Measurements from ENCODE around the gene KLHL30.

Gene KLHL30, protein sequence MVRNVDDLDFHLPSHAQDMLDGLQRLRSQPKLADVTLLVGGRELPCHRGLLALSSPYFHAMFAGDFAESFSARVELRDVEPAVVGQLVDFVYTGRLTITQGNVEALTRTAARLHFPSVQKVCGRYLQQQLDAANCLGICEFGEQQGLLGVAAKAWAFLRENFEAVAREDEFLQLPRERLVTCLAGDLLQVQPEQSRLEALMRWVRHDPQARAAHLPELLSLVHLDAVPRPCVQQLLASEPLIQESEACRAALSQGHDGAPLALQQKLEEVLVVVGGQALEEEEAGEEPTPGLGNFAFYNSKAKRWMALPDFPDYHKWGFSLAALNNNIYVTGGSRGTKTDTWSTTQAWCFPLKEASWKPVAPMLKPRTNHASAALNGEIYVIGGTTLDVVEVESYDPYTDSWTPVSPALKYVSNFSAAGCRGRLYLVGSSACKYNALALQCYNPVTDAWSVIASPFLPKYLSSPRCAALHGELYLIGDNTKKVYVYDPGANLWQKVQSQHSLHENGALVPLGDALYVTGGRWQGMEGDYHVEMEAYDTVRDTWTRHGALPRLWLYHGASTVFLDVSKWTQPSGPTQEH

DNA sequence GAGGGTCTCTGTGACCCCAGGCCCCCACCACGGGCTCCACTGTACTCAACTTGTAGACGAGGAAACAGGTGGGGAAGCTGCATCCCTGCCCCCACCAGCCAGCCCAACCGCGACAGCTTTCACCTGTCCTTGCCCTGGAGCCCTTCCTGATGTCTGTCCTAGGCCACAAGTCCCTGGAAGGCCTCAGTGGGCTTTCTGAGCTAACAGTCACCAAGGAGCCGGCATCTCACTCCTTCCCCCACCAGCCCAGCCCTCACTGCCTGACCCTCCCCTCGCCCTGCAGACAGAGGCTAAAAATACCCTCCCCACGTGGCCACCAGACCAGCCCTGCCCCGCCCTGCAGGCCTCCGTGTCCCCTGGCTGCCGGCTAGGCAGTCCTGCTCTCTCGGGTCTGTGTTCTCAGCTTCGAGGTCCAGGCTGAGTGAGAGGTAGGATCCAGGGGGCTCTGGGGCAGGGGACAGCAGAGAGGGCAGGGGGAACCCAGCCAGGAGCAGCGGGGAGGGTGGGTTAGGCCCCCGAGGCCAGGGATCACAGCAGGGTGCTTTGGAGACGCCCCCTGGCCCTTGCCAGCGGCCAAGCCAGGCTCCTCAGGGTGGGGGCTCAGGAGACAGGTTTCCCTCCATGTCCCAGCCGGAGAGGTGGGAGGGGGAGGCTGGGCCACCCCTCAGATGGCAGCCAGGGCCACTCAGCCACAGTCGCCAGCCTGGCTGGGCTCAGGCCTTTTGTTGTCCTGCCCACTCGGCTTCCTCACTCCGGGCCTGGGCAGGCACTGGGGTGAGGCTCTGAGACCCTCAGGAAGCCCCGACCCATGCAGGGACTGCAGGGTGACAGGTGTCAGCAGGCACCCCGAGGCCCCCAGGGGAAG, at the start of gene KLHL30:
Gene KLHL30, plus strand, starts transcription at position 338 of the 865 bp plus-strand sequence. CDS start 2,087 bp downstream, outside the sequence.
- DNase-seq: peak in 1 of 2 experiments; percentile 46

DNA sequence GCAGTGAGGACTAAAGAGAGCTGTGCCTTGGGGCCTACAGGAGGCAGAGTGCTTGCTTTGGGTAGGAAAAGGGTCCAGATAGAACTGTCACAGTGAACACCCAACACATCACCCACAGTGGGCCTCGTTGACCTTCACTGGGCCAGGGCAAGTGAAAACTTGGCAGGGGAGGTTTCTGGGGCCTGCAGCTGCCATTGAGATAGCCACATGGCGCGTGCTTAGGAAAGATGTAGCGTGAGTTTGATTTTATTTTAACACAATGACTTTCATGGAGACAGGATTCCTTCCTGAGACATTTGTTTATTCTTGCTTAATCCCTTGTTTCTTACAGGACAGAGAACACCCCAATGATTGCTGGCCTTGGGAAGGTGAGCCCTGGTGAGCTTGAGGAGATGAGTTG, 47.6 kb upstream of the KLHL30 start:
- DNase-seq: no peak

DNA sequence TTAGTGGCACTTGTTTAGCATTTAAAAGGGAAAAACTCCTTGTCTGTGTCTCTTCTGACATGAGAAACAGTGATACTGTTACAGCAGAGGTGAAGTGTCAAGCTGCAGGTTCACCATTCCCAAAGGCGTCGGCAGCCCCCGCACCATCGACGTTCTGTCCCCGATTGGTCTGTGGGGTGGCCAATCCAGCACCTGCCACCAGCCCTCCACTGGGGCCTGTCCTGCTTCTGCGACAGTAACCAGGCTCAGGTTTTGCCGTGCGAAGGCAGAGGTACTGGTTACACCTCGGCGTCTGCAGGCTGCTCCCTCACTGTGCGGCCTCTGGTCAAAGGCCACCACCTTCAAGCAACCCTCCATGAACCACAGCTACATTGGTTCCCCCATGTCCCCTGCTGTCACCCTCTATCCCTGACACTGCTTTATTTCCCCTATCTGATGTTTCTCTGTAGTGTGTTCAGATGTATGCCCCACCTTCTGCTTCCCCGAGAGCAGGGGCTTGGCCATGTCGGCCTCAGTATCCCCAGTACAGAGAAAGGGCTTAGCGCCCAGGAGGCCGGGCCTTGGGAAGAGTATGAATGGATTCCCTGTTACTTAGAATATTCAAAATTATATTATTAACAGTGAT, 46.9 kb upstream of the KLHL30 start:
- no peak for DNase-seq

DNA sequence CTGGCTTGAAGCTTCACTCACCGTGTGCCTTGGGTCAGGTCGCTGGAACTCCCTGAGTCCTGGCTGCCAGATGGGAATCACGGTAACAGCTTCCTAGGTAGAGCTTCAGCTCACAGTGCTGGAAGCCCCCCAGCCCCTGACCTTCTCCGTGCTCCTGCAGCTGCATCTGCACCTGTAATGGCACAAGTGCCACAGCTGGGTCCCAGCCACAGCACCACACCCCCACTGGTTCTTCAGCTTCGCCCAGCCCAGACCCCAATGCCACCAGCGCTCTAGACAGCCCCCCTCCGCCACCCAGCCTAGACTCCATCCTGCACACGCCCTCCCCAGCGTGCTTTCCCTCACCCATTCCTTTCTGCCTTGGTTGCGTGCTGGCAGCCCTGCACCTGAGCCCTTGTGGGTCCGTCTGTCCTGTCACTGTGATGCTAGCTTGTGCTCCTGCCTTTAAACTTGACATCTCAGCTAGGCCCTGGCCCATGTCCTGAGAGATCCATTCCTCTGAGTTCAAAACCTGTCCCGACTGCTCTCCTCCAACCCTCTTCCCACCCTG, 45.9 kb upstream of the KLHL30 start:
- DNase-seq: no peak

DNA sequence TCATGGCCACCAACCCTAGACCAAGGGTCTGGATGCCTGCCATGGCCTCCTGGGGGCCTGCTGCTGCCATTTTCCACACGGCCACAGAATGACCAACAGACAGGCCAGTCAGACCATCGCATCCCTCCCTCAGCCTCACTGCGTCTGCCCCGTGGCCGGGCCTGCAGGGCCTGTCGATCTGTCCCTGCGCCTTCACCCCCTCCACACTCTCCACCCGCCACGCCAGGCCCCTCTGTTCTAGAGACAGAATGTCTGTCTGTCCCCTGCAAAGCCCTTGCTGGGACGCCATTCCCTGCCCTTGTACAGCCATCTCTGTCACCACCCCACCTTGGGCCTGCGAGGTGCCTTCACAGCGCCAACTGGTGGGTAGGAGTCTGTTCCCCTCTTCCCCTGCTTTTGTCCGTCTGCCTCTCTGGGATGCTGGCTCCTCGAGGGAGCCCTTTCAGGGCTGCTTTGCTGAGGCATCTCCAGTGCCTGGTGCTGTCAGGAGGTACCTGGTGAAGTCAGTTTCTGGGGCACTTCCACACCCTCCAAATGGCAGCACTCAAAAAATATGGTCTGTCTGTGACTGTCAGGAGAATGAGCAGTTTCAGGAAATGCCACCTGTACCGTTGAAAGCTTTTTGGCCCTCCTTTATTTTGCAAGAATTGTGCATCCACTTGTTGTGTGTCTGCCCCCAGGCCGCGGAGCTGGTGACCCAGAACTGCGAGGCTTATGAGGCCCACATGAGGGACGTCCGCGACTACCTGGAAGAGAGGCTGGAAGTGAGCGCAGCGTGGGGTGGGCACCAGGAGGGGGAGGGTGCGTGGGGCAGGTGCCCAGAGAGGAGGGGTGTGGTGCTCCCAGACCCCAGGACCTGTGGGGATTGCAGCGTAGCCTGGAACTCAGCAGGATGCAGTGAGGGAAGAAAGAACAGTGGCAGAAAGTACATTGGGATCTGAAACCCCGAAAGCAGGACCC, 45.0 kb upstream of the KLHL30 start:
- no peak for DNase-seq

DNA sequence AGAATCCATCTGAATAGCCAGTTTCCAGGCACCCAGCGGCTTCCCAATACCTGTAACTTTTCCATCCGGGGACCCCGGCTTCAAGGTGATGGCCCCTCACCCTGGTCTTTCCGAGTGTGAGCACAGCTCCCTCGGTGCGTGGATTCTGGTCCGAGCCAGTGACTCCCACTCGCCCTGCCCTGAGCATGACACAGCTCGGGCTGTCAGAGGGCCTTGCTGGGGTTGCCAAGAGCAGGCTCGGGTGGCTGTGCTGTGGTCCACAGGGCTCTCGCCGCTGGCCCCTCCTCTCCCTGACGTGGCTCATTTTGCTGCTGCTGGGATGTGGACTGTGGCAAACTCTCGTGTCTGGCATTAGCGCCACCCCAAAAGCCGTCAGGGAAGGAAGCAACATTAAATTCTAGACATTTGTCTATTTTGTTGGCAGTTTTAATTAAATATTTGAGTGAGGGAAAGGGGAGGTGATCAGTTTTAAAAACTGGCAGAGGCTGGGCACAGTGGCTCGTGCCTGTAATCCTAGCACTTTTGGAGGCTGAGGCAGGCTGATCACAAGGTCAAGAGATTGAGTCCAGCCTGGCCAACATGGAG, 43.9 kb upstream of the KLHL30 start:
- DNase-seq: no peak

DNA sequence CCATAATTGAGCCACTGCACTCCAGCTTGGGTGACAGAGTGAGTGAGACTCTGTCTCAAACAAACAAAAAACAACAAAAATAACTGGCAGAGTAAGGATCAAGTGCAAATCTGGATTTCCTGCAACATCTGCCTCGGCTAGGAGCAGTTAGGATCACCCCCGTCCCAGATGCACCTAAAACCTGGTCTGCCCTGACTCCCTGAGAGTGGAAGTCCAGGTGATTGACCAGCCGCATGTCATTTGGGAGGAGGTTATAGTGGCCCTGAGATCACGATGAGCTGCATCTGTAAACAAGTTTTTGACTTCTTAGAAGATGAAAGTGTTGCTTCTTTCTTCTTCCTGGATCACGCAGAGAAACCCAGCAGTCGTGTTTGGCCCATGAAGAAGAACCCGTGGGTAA, 43.3 kb upstream of the KLHL30 start:
- no peak for DNase-seq

DNA sequence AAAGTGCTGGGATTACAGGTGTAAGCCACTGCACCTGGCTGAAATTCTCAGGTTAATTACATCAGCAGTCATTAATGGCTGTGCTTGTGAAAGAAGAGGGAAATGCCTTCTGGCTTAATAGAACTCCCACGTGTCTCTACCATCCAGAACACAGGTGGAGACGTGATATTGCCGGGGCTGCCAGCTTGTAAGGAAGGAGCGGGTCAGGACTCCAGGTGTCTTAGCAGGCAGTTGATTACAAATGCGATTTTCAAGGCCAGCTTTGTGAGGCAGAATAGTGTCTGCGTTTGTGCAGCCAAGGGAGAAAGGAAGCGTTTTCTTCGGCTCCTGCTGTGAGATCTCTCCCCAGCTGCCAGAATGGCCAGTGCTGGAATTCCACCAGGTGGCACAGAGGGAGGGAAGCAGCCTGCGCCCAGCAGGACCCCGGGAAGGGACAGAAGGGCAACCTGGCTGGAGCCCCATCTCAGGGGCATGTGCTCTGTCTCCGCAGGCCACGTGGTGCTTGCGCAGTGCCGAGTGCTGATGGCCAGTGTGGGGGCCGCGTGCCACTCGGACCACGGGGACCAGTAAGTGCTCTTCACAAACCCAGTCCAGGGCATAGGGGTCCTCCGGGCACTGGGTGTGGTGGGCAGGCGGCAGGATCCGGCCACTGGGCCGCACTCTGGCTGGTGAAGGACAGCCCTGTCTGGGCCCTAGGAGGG, 42.0 kb upstream of the KLHL30 start:
- DNase-seq: peak; percentile 16 to 38

DNA sequence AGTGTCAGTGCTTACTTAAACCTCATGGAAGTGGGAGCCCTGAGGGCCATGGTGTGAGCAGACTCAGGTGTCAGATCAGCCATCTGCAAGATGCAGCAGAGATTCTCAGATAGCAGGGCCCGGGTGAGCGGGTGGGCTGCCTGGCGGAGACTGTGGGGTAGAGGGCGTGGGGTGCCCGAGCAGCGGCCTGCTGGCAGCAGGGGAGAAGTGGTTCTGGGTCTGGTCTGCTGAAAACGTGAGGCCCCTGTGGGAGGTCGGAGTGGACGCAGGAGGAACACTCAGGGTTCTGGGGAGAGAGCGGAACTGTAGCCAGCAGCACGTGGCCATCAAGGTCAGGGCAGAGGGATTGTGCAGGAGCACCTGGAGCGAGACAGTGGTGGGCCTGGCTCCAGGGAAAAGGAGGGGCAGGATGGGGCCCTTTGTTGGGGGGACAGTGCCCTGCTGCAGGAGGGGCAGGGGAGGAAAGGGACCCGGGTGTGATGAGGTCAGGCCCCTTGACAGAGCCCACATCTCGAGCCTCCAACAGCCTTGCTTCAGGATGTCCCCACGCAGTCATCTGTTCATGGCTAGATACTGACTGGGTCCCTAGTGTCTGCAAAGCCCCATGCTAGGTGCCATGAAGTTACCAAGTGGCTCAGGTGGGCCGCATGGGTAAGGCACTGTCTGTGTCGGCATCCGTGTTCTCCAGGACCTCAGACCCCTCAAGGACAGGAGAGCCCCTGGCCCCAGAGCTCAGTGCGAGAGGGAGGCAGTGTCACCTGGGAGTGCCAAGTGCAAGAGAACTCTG, 41.1 kb upstream of the KLHL30 start:
- DNase-seq: no peak

DNA sequence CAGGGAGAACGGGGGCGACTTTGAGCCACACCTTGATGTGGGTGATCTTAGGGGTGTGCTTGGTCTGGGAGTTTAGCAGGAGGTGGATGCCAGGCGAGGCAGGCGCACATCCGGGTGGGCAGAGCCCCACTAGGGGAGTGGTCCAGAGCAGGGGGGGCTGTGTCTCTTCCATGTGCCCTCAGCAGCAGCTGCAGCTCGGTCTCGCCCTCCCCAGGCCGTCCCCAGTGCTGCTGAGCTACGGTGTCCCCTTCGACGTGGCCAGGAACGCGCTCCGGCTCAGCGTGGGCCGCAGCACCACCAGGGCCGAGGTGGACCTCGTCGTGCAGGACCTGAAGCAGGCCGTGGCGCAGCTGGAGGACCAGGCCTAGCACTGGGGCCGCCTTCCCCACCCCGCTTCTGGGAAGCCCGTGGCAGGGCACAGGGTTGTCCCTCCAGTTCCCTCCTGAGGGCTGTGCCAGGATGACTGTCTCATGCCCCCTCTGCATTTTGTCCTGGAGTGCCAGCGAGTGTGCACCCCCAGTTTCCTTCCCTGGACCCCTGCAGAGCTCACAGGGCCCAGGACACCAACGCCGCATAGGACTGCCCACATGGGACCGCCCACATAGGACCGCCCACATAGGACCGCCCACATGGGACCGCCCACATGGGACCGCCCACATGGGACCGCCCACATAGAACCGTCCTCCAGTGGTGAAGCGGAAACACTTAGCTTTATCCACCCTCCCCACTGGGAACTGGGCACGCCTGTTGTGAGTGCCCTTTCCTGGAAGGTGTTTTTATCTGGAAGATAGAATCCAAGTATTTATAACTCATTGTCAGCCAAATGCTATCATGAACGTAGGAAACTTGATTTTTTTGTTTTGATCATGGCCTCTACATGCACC, 40.2 kb upstream of the KLHL30 start:
- peak; percentile 64 to 90 for DNase-seq

DNA sequence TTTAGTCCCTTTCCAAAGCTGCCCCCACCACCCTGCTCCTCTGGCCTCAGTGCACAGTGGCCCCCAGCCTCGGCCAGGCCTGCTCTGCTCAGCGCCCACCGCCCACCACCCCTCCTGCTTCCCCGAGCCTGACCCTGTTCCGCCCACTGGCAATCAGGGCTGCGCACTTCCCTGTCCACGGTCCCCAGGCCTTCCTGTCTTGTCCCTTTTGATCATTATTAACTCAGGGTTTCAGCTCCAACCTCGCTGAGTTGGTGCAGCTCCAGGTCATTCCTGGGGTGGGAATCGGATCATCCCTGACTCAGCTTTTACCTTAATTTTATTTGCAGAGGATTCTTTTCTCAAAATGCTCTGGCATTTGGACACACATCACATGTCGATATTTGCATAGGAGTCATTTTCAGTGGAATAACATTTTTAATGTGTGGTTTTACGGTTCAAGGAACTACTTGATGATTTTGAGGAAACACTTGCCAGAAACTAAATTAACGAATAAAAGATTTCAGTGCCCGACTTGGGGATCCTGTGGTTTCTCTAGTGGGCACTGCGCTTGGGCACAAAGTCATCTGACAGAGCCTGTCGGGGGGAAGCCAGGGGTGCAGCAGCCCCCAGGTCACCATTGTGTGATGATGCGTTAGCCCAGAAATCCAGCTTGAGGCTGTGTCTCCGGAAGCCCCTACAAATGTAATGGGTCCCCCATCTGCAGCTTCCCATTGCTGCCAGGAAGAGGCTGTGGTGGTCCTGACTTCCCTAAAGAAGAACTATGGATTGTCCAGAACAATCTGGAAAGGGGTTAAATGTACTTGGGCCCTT, 39.4 kb upstream of the KLHL30 start:
- DNase-seq: peak in 1 of 2 experiments; percentile 59

DNA sequence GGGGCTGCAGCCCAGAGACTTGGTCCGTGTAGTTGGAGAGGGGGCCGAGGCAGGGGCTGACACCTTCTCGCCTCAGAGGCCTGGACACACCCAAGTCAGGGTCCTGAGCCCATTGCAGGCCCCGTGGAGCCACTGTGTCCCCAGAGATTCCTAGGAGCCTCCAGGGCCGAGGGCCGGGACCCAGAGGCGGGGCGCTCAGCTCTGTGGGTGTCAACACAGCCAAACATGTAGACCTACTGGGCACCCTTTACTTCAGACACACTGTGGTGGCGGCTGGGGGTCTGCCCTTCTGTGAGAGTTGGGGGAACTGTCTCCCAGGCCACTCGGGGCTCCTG, 38.8 kb upstream of the KLHL30 start:
- DNase-seq: no peak

DNA sequence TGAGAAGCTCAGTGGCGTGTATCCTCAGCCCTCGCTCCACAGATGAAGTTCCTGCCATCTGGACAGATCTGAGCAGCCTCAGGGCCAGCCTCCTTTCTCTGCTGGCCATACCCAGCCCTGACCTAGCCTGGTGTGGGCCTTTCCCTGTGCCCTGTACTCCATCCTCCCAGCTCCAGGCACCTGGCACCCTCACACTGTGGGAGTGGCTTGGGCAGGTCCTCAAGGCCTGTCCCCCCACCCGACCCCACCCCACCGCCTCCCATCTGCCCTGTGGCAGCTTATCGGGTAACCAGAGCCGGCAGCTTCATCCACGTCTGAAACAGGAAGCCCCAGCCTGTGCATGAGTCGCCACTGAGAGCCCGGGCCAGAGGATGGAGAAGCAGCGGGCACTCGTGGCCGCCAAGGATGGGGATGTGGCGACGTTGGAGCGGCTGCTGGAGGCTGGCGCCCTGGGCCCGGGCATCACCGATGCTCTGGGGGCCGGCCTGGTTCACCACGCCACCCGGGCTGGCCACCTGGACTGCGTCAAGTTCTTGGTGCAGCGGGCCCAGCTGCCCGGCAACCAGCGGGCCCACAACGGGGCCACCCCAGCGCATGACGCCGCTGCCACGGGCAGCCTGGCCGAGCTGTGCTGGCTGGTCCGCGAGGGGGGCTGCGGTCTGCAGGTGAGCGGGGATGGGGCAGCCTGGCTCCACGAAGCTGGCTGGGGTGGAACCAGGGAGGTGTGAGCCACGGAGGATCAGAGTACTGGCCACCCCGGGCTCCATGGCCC, 38.2 kb upstream of the KLHL30 start, which contains the start of gene ESPNL:
Gene ESPNL, plus strand, starts transcription at position 292 of the 772 bp plus-strand sequence. Its CDS starts 80 bp downstream, at position 372.
- no peak for DNase-seq

DNA sequence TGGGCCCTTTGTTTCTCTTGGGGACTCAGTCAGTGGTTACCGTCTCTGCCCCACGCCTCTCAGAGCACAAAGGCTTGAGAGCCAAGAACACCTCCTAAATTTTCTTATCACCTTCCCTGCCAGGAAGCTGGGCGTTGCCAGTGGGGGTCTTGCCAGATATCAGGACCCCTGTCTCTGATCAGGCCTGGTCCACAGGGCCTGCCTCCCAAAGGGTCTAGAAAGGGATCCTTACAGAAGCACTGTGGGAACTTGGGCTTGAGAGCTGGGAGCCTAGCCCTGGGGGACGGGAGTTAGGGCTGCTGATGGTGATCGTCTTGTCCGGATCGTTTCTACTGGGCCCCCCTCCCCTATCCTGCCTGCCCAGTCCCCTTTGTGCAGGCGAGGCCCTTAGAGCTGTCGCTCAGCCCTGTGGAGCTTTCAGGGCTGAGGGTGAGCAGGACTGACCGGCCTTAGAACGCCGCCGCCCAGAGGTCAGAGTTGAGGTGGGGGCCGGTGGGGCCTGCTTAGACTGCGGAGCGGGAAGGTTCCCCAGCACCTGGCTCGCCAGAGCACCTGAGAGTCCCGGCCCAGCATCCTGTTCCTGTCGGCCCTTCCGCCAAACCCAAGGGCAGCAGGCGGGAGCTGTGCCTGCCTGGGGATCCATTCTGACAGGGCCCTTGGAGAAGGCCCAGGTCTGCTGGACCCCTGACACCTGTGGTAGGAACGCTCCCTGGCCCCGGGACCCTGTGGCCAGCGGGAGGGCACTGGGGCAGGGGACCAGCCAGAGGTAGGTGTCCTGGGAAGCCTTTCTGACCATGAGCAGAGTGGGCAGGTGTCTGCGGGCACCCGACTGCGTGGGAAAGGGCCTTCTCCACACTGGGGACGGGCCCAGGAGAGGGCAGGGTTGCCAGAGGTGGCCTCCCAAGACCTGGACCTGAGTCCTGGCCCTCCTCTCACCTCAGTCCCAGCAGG, 37.4 kb upstream of the KLHL30 start:
- DNase-seq: no peak
